Measurements from ENCODE around the gene PRR23B. TPM values are rescaled to one million over a fixed set of nuclear protein-coding genes. Genes with fewer than 3 reads are reported as not detected.
"Not testable (repeated sequence)": the region's sequence is repeated elsewhere in the genome, so short reads cannot be mapped to it uniquely, and the experiment has no call there.

The PRR23B gene
- not detected for polyA plus RNA-seq (ENCODE audit: insufficient read length in 4 of 4)

DNA sequence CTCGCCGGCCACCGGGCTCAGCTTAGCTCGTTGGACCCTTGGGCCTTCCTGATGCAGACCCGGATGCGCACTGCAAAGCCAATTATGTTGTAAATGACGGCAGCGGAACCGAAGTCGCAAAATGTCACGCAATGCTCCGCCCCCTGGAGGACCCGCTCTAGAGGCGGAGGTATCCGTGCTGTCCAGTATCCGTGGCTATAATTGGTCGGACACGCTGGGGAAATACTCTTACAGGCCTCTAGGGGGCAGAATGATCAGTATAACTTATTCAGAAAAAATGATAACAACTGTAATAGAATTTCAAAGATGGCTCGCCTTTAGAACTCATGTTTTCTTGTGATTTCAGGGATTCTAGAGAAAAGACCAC lies at the start of gene PRR23B:
TSS of gene PRR23B (minus strand) at position 59 of the 367 bp plus-strand sequence. CDS start 265 bp downstream, outside the sequence.
- DNase-seq (ENCODE audit: low read depth in 4 of 4, low spot score in 3 of 4), result no peak

DNA sequence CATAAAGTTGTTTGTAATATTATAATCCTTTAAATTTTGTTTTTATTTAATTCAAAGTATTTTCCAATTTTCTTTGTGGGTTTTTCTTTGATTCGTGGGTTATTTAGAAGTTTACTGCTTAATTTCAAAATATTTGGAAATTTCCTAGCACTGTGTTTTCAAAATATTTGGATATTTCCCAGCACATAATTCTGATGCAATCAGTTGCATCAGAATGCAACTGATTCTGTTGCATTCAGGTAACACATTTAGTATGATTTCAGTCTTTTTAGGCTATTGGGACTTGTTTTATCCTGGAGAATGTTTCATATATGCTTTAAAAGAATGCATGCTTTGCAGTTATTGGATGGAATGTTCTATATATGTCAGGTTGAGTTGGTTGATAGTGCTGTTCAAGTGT lies 42.2 kb upstream of the PRR23B start:
- DNase-seq (ENCODE audit: low read depth in 4 of 4, low spot score in 3 of 4), result no peak

DNA sequence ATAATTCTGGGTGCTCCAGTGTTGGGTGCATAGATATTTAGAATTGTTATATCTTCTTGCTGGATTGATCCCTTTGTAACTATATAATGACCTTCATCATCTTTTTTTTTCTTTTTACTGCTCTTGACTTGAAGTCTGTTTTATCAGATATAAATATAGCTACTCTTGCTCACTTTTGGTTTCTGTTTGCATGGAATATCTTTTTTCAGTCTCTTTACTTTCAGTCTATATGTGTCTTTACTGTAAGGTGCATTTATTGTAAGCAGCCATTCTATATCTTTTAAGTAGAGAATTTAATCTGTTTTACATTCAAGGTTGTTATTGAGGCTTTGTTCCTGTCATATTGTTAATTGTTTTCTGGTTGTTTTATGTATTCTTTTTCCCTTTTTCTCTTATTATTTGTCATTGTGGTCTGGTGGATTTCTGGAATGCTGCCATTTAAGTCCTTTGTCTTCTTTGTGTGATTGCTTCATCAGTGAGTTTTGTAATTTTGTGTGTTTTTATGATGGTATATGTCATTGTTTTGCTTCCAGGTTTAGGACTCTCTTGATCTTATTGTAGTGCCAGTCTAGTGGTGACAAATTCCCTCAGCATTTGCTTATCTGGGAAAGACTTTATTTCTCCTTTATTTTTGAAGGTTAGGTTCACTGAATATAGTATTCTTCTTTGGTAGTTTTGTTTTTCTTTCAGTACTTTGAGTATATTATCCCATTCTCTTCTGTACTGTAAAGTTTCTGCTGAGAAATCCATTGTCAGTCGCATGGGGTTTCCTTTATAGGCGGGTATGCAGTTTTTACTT lies 32.3 kb upstream of the PRR23B start:
- DNase-seq (ENCODE audit: low read depth in 4 of 4, low spot score in 3 of 4), result no peak

DNA sequence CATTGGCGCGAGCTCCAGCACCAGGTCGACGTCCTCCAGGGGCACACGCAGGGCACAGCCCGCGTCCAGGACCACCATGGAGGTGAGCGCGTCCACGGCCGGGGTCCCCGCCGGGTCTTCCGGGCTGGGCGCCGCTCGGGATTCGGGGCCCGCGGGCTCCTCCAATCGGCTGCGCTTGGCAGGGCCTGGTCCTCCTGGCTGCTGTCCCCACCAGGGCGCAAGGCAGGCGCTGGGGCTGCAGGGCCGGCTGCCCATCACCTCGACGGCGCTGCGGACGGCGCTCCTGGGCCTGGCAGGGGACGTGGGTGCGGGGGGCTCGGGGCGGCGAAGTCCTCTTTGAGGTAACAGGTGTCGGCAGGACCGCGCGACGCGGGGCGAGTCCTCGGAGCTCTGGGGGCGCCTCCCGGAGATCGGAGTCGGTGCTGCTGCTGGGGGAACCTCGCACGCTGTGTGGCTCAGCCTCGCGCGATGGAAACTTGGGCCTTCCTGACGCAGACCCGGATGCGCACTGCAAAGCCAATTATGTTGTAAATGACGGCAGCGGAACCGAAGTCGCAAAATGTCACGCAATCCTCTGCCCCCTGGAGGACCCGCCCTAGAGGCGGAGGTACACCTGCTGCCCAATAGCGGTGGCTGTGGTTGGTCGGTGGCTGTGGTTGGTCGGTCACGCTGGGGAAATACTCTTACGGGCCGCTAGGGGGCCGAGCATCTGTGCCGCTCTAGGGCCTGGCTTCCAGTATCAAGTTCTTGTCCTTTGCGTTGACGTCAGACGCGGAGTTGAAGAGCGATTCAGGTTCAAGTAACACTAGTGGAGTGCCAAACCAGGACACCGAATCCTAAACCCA lies 23.9 kb upstream of the PRR23B start, which contains the start of gene PRR23C:
TSS of gene PRR23C (minus strand) at position 527 of the 845 bp plus-strand sequence. CDS start at position 255, 272 bp downstream.
- no peak for DNase-seq (ENCODE audit: low read depth in 4 of 4, low spot score in 3 of 4)

DNA sequence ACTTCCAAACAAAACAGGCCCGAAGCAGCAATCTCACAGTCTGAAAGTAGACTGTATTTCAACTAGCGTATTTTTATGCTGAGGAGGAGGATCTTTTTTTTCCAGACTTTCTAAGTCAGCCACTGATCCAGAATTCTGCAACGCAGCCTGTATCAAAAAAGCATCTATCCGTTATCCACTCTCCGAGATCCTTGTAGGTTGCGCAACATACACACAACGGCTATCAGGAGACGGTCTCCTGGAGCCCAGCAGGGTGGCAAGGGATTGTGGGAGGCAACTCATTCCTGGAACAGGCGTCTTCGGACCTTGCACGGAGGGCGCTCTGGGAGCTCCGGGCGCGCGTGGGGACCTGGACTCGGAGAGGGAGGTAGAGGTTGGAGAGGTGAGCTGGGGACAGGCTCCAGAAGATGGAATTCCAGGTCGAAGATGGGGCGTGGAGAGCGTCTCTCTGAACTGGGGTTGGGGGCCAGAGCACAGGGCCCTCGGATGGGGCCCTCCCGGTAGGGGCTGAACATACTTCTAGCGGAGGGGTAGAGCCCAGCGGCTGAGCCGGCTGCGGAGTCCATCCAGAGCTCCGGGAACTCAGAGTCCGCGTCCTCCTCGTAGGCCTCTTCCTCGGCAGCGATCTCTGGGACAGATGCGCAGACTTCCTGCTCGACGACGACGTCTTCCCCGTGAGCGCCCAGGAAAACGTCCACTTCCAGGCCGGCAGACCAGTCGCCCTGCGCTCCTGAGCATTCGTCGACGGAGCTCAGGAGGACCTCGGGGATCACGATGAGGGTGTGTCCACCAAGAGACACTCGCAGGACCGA lies 23.0 kb upstream of the PRR23B start:
- no peak for DNase-seq (ENCODE audit: low read depth in 4 of 4, low spot score in 3 of 4)

DNA sequence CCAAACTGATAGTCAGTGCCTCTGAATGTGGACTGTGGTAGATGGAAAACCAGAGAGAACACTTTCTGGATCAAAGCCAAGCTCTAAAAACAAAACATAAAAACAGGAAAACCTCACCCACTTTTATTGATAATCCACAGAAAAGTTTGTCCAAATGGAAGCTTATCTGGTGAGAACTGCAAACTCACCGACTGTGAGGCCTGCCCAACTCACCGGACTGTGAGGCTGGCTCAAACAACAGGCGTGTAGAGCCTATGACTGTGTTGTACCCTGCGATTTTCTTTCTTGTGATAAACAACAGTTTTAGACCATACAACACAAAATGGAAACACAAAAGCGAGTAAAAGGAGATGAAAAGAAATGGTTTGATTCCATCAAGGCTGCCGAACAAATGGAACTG lies 16.8 kb upstream of the PRR23B start:
- DNase-seq (ENCODE audit: low read depth in 4 of 4, low spot score in 3 of 4), result no peak

DNA sequence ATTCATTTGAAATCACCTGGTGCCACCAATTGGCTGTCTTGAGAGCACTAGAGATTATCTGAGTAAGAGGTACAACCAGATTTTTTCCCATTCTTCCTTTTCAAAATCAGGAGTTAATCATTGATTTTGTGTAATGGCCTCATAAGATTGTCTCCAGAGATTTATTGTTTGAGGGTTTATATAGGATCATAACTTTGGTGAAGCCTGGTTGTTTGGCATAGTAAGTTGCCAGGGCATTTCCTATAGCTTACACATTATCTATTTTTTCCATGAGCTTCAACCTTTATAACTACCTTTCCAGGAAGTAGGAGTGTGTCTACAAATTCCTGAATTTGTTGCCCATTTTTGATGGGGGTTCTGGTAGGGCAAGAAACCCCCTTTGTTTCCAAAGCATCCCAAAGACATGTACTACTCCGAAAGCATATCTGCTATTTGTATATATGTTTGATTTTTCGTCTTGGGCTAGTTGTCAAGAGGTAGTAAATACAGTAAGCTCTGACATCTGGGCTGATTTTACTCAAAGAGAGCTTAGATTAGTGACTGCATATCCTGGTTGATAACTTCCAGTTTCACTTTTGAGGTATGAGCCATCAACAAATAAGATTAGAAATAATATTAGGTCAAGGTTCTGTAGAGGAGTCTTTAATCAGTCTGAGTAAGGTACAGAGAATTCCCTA lies 11.7 kb upstream of the PRR23B start:
- DNase-seq (ENCODE audit: low read depth in 4 of 4, low spot score in 3 of 4), result no peak

DNA sequence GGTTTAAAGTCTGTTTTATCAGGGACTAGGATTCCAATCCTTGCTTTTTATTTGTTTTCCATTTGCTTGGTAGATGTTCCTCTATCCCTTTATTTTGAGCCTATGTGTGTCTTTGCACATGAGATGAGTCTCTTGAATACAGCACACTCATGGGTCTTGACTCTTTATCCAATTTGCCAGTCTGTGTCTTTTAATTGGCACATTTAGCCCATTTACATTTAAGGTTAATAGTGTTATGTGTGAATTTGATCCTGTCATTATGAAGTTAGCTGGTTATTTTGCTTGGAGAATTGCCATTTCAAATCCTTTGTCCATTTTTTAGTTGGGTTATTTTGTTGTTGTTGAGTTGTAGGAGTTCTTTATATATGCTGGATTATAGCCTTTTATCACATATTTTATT lies 9.8 kb upstream of the PRR23B start:
- DNase-seq (ENCODE audit: low read depth in 4 of 4, low spot score in 3 of 4), result not testable (repeated sequence)

DNA sequence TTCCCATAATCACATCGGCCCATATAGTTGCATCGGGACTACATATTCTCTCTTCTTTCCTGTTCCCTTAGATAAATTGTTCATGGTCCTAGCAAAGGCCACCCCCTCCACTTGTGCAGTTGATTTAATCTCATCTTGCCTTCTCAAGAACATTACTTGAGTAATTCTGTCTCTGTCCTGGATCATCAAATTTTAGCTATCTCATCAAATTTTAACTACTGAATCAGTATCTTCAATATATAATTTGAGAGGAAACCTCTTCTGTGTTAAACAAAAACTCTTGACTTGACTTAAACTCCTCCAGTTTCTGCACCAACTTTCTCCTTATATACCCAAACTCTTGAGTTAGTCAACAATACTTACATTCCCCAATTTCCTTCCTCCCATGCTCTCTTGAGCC lies 4.2 kb upstream of the PRR23B start:
- no peak for DNase-seq (ENCODE audit: low read depth in 4 of 4, low spot score in 3 of 4)

DNA sequence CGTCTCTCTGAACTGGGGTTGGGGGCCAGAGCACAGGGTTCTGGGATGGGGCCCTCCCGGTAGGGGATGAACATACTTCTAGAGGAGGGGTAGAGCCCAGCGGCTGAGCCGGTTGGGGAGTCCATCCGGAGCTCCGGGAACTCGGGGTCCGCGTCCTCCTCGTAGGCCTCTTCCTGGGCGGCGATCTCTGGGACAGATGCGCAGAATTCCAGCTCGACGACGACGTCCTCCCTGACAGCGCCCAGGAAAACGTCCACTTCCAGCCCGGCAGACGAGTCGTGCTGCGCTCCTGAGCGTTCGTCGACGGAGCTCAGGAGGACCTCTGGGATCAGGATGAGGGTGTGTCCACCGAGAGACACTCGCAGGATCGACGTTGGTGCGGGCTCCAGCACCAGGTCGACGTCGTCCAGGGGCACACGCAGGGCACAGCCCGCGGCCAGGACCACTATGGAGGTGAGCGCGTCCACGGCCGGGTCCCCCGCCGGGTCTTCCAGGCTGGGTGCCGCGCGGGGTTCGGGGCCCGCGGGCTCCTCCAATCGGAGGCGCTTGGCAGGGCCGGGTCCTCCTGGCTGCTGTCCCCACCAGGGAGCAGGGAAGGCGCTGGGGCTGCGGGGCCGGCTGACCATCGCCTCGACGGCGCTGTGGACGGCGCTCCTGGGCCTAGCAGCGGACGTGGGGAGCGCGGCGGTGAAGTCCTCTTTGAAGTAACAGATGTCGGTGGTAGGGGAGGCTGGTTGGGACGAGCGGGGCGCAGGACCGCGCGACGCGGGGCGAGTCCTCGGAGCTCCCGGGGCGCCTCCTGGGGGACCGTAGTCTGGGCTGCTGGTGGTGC lies 474 bp downstream of the PRR23B start:
- no peak for DNase-seq (ENCODE audit: low read depth in 4 of 4, low spot score in 3 of 4)

DNA sequence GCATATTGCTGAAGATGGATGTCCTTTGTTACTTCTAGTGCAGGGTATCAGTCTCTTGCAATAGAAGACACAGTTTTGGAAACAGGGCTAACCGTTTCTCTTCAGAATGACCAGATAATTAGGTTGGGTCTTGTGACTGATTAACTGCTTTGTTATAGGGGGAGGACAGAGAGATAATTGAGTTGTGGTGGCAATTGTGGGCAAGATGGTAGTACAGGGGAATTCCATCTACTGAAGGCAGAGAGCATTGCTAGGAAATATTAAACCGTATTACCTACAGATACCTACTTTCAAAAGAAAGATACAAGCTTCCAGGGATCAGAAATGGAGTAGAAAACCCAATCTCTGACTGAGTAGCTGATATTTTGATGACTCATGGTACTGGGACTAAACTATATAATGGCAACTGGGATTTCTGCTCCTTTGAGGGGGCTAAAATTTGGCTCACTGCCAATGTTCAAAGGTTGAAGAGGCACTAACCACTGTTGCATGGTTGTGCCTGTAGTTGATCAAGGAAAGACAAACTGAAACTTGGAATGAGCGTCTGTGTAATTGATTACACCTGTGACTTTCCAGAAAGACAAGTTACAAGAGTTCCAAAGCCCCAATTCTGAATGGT lies 4.2 kb downstream of the PRR23B start:
- DNase-seq (ENCODE audit: low read depth in 4 of 4, low spot score in 3 of 4), result no peak

DNA sequence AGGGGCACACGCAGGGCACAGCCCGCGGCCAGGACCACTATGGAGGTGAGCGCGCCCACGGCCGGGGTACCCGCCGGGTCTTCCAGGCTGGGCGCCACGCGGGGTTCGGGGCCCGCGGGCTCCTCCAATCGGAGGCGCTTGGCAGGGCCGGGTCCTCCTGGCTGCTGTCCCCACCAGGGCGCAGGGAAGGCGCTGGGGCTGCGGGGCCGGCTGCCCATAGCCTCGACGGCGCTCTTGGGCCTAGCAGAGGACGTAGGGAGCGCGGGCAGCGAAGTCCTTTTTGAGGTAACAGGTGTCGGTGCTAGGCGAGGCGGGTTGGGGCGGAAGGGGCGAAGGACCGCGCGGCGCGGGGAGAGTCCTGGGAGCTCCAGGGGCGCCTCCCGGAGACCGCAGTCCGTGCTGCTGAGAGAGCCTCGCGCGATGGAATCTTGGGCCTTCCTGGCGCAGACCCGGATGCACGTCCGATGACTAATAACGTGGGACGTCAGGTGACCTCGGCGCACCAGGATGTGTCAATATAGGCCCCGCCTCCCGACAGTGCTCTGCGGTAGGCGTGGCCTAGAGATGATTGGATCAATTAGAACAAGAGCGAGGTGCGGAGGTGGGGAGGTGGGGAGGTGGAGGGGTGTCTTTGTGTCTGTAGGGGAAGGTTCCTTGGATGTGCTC lies 14.5 kb downstream of the PRR23B start, which contains the start of gene PRR23A:
TSS of gene PRR23A (minus strand) at position 218 of the 666 bp plus-strand sequence. CDS start at position 218, 0 bp downstream.
- DNase-seq (ENCODE audit: low read depth in 4 of 4, low spot score in 3 of 4), result no peak

DNA sequence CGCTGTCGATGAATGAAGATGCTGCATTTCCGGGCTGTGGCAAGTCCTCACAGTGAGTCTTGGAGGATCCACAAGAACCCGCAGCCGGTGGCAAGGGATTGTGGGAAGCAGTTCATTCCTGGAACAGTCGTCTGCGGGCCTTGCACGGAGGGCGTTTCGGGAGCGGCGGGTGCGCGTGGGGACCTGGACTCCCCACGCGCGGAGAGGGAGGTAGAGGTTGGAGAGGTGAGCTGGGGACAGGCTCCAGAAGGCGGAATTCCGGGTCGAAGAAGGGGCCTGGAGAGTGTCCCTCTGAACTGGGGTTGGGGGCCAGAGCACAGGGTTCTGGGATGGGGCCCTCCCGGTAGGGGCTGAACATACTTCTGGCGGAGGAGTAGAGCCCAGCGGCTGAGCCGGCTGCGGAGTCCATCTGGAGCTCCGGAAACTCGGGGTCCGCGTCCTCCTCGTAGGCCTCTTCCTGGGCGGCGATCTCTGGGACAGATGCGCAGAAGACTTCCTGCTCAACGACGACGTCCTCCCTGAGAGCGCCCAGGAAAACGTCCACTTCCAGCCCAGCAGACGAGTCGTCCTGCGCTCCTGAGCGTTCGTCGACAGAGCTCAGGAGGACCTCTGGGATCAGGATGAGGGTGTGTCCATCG lies 15.3 kb downstream of the PRR23B start:
- no peak for DNase-seq (ENCODE audit: low read depth in 4 of 4, low spot score in 3 of 4)

DNA sequence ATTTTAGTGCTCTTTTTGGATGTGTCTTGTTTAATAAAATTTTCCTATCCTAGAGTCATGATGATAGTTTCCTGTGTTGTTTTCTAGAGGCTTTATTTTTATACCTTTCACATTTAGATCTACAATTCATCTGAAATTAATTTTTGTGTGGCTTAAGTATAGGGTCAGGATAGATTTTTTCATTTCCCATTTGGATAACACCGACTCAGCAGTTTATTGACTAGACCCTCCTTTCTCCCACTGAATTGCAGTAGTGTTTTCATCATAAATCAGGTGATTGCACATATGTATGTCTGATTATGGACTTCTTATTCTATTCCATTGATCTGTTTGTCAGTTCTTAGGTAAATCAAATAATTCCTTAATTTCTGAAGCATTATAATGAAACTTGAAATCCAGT lies 25.0 kb downstream of the PRR23B start:
- no peak for DNase-seq (ENCODE audit: low read depth in 4 of 4, low spot score in 3 of 4)

DNA sequence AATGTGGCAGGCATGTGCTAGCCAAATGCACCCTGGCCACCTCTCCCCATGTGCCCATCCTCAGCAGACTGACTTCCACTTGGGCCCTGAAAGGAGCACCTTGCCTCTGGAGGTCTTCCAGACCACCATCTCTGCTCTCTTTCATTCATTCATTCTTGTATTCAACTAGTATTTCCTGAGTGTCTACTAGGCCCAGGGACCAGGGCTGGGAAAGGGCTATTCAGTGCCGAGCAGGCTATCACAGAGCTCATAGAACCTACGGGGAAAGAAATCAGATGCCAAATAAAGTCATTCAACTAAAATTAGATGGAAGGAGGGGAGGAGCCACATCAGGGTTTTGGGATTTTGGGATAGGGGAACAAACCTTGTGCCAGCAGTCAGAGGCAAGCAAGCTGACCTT lies 33.5 kb downstream of the PRR23B start:
- no peak for DNase-seq (ENCODE audit: low read depth in 4 of 4, low spot score in 3 of 4)

DNA sequence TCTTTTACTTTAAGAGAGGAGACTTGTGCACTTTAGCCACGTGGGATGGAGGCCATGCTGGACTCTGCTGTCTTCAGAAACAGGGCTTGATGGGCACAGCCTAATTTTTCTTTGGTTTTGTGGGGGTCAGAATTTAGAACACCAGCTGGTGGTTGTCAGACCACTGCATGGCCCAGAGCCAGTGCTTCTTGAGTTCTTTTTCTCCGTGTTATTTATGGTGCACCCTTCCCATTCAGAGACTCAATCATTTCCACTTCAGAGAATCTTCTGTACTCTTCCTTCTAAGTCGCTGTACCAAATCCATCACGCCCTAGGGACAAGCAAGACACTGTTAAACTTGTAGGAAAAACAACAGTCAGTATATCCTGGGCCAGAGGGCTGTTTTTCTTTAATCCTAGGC lies 34.8 kb downstream of the PRR23B start:
- no peak for DNase-seq (ENCODE audit: low read depth in 4 of 4, low spot score in 3 of 4)

DNA sequence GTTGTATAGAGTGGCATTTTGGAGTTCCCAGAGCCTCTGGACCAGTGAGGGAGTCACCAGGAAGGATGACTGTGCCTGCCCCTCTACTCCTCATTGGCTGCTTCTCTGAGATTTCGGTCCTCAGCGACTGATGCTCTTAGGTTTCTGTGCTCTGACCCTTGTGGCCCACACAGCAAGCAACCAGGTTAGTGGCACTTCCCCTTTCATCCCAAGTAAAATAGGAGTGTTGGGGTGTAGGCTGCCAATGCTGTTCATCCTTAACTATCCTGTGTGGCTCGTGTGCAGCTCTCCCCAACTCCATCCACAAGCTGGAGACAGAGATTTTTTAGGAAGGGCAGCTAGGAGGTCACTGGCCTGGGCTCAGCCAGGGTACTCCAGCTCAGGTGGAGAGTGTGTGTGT lies 35.9 kb downstream of the PRR23B start:
- no peak for DNase-seq (ENCODE audit: low read depth in 4 of 4, low spot score in 3 of 4)

DNA sequence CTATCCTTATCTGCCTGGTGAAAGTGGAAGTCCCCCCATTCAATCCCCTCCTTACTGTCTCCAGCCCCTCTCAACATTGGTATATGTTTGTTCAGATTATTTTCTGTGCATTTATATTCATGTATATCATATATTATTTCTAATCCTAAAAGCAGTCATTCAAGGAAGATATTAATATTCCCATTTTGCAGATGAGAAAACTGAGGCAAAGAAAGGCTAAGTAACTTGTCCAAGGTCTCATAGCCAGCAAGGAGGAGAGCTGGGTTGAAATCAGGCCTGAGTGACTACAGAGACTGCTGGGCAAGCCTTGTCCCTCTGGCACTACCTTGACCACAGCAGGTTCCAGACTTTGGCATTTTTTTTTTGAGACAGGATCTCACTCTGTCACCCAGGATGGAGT lies 44.7 kb downstream of the PRR23B start:
- DNase-seq (ENCODE audit: low read depth in 4 of 4, low spot score in 3 of 4), result no peak

All from left renal pelvis (tissue), 4 donors.